ENCODE measurements around the gene YWHAE.
"Not testable (repeated sequence)": the region's sequence is repeated elsewhere in the genome, so short reads cannot be mapped to it uniquely, and the experiment has no call there.

DNA sequence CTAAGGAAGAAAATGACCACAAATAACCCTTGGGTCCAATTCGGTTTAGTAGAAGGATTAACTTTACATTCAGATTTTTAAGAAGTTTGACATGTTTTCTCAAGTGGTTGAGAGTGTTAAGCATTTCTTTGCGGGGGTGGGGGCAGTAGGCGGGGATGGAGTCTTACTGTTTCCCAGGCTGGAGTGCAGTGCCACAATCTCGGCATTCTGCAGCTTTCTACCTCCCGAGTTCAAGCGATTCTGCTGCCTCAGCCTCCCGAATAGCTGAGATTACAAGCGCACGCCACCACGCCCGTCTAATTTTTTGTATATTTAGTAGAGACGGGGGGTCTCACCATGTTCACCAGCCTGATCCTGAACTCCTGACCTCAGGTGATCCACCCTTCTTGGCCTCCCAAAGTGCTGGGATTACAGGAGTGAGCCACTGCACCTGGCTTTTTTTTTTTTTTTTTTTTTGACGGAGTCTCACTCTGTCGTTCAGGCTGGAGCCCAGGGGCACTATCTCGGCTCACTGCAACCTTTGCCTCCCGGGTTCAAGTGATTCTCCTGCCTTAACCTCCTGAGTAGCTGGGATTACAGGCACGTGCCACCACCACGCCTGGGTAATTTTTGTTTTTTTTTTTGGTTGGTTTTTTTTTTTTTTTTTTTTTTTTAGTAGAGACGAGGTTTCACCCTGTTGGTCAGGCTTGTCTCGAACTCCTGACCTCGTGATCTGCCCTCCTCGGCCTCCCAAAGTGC lies 12.4 kb downstream of the YWHAE start:
- TF ChIP-seq, protein P1, sequence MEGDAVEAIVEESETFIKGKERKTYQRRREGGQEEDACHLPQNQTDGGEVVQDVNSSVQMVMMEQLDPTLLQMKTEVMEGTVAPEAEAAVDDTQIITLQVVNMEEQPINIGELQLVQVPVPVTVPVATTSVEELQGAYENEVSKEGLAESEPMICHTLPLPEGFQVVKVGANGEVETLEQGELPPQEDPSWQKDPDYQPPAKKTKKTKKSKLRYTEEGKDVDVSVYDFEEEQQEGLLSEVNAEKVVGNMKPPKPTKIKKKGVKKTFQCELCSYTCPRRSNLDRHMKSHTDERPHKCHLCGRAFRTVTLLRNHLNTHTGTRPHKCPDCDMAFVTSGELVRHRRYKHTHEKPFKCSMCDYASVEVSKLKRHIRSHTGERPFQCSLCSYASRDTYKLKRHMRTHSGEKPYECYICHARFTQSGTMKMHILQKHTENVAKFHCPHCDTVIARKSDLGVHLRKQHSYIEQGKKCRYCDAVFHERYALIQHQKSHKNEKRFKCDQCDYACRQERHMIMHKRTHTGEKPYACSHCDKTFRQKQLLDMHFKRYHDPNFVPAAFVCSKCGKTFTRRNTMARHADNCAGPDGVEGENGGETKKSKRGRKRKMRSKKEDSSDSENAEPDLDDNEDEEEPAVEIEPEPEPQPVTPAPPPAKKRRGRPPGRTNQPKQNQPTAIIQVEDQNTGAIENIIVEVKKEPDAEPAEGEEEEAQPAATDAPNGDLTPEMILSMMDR (IDR thresholded peaks at IDR 0.05), result not testable (repeated sequence)
- TF ChIP-seq POLR2A (IDR thresholded peaks at IDR 0.05), result not testable (repeated sequence)

Measured in testis (tissue), 2 donors.